Stimulated activated naive CD4-positive, alpha-beta T cell treated with Interleukin-2 at 50 U/mL for 16 hours (primary cell): Measurements from ENCODE around the gene HAO1.
A peak's percentile ranks its signal among the peaks of the same experiment; 100 is the strongest.
"Not testable (repeated sequence)": the region's sequence is repeated elsewhere in the genome, so short reads cannot be mapped to it uniquely, and the experiment has no call there.

Source experiments
- DNase-seq: peaks from one replicate; lab custom pipeline; 2025; lab: John Stamatoyannopoulos, UW

Gene HAO1

GRCh38 chr20:7940341-7940740, at the start of gene HAO1:
TSS of gene HAO1 (minus strand) at chr20:7940458. CDS start at chr20:7940422, 36 bp downstream.
- DNase-seq = no peak

DNA sequence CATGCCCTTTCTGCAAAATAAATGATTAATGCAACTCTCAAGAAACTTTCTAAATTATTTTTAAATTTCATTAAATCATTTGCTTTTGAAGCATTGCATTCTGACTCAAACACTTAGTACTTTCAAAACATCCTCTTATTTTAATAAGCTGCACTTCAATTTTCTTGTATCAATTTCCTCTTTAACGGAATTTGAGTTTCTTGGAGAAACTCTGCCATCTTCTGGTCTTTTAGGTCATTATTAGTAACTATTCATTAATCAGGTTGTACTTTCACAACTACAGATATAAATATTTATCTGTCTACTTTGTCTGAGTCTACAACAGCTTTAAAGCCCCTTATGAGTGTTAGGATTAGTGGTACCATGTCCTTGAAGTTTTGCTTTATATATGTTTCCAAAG, 49.1 kb upstream of the HAO1 start:
- DNase-seq = no peak

DNA sequence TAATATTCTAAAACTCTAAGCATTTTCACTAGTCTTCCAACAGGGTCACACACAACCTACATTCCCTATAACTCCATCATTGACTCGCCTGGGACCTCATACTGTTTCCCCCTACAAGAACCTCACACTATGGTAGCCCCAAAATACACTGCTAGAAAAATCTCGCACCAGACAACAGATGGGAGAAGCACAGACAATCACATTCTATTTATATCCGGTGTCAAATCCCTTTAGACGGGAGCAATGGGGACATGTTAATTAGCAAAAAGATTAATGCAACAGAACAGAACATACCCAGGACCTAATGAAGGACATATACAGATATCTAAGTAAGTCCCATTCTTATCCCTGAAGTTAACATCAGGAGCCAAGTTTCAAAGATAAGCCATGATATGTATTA, 45.7 kb upstream of the HAO1 start:
- no peak for DNase-seq

- DNase-seq = no peak
These were observed 43.9 kb upstream of the HAO1 start for GRCh38 chr20:7984192-7984591.

- no peak for DNase-seq
These were observed 41.1 kb upstream of the HAO1 start for GRCh38 chr20:7981374-7981773.

DNA sequence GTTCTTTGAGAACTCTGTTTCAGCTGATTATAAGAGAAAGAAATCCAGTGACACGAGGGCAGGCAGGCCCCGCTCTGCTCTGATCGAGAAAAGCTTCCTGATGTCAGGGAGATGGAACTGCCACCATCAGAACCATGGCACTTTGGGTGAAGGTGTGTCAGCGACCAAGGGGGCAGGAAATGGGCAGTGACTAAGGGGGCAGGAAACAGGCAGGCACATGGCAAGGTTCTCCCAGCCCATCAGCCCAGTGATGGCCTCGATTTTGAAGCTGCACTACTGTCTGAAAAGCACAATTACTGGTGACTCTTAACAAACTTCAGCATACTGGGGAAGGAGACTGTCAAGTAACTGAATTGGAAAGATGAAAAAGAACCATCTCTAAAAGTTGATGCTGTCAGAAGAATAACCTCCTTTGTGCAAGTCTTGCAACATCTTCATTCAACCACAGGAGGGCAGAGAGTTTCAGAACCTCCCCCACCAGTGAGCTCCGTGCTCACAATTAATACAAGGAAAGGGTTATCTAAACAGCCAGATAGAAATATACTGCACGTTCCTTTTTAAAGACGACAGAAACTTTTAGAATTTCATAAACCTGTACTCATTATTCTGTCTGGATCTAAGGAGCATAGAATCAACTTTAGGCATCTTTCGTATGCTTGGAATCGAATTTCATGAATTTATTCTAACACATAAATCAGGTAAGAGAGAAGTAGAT, 40.2 kb upstream of the HAO1 start:
- peak; percentile 1 for DNase-seq

- no peak for DNase-seq
These were observed 37.5 kb upstream of the HAO1 start for GRCh38 chr20:7977709-7978108.

DNA sequence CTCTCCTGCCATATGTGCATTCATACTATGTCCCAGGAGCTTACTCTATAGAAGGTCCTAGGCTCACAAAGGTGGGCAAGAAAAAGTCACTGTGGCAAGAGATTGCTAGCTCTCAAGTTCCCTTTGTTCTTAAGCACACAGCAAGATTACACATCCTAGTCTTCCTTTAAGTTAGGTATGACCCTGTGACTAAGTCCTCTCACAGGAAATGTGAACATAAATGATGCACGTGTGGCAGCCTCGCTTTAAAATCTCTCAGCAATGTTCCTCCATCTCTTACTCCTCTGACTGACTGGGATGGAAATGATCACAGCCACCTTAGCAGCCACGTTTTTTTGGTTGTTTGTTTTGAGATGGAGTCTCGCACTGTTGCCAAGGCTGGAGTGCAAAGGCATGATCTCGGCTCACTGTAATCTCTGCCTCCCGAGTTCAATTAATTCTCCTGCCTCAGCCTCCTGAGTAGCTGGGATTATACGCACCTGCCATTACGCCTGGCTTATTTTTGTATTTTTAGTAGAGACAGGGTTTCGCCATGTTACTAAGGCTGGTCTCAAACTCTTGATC, 35.7 kb upstream of the HAO1 start:
- DNase-seq = no peak

DNA sequence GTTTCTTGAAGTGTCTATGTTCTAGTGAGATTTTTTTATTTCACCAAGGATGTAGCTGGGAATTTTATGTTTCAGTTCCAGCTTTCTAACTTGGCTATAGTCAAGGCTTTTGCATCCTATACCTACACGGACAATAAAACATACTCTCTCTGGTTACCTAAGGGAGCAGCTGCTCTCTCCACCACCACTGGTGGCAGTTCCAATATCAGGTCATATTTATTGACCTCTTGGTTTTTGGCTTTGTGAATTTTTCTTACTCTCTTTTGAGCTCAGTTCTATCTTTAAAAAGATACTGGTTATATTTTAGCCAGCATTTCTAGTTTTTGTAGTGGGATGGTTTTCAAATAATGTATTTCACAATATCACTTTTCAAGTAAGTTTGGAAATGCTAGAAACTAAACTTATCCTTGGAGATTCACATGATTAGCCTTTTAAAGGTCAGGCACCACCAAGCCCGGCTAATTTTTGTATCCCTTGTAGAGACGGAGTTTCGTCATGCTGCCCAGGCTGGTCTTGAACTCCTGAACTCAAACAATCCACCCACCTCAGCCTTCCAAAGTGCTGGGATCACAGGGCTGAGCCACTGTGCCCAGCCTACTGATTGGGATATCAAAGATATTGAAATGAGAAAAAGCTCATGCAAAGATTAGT, 34.7 kb upstream of the HAO1 start:
- no peak for DNase-seq

- DNase-seq = no peak
These were observed 31.4 kb upstream of the HAO1 start for GRCh38 chr20:7971536-7972280.

DNA sequence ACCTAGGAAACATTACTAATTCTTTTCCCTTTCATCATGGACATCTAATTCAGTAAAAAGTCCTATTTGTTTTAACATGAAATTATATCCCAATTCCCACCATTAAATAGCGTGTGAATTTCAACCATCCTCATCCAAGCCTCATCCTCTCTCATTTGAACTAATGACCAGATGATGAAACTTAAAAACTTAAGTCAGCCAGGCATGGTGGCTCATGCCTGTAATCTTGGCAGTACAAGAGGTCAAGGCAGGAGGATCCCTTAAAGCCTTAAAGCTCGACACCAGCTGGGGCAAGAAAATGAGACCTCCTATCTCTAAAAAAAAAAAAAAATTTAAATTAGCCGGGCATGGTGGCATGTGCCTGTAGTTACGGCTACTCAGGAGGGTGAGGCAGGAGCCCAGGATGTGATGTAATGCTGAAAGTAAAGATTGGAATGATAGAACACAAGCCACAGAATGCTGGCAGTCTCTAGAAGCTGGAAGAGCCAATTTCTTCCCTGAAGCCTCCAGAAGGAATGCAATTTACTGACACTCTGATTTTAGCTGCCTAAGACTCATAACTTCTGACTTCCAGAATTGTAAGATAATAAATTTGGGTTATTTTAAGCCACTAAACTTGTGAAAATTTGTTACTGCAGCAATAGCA, 27.1 kb upstream of the HAO1 start:
- no peak for DNase-seq

DNA sequence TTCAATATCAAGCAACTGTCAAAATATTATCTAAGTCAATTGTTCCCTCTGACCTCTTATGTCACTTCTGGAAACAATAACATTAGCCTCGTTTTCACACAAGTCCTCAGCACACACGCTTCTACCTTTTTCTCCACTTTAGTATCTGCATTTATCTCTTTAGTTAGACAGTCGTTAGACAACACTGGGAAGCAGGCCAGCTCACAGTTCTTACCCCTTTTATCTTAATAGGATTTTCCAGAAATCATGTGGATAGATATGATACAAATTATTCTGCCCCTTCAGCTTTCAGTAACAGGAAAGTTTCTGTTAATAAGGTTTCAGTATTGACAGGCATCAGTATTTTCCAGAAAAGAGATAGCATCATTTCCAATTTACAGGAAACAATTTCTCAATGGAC, 25.9 kb upstream of the HAO1 start:
- DNase-seq = no peak

- DNase-seq = no peak
These were observed 19.2 kb upstream of the HAO1 start for GRCh38 chr20:7959484-7959883.

DNA sequence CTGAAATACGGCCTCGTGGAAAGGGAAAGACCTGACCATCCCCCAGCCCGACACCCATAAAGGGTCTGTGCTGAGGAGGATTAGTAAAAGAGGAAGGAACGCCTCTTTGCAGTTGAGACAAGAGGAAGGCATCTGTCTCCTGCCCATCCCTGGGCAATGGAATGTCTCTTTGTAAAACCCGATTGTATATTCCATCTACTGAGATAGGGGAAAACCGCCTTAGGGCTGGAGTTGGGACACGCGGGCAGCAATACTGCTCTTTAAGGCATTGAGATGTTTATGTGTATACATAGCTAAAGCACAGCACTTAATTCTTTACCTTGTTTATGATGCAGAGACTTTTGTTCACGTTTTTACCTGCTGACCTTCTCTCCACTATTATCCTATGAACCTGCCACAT, 16.3 kb upstream of the HAO1 start:
- DNase-seq = not testable (repeated sequence)

DNA sequence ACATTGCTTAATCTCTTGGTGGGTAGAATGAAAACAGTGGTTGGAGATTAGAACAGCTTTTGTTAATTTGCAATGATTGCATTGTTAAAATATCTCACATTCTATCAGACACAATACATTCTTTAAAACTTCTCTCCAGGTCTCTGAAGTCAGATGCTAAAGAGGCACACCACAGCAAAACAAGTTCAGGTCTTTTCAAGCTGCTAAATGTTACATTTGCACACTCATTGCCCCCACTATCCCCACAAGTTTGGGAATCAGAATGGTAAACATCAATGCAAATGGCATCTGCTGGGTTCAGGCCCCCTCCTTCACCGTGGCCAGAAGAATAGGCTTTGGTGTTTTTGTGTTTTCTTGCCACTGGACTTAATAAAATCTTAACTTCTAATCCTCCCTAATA, 10.1 kb upstream of the HAO1 start:
- no peak for DNase-seq

DNA sequence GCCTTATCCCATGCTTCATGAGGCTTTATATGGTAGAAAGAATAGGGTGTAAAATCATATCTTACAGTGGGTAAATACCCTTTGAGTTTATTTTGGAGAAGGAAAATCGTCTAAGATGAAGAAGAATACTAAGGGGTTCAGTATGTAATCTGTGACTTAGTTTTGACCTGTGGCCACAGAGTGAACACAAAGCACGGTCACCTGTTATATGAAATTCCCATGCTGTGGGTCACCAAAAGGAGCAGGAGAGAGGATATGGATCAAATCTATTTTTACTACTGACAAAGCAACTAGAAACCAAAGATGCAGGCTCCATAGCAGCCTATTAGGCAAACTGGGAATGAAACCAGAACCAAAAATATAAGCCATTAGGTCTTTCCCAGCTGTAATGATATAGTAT, 3.6 kb upstream of the HAO1 start:
- DNase-seq = no peak

GRCh38 chr20:7939663-7940062, 595 bp downstream of the HAO1 start:
- DNase-seq = no peak

DNA sequence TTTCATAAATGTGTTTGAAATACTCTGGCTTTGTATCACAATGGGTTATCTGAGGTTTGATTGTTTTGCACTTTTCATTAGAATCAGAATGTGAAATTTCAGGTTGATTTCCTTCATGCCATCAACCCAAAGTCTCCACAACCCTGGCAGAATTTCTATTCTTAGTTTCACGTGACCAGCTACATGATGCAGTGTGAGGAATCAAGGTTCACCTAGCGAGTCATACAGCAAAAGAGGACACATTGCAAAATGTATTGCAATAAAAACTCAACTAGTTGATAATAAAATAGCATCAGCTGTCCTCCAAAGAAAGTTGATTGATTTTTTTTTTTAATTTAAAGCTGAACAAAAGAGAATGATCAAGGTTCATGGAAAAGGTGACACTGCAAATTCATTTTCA, 2.2 kb downstream of the HAO1 start:
- DNase-seq = no peak

DNA sequence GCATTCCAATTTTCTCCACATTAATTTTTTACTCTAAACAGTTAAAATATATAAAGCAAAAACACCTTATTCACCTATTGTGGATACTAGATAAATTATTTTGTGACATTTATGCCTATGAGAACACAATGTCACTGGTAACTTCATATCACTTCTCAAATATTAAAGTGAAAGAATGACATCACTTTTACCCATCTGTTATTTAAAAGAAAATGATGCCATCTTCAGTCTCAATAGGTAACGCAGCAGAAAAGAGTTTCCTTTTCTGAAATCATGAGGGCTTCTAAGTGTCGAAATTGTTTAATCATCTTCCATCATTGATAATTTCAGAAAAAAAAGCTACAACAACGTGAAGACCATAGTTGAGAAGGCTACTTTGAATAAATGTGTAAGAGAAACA, 2.9 kb downstream of the HAO1 start:
- no peak for DNase-seq

DNA sequence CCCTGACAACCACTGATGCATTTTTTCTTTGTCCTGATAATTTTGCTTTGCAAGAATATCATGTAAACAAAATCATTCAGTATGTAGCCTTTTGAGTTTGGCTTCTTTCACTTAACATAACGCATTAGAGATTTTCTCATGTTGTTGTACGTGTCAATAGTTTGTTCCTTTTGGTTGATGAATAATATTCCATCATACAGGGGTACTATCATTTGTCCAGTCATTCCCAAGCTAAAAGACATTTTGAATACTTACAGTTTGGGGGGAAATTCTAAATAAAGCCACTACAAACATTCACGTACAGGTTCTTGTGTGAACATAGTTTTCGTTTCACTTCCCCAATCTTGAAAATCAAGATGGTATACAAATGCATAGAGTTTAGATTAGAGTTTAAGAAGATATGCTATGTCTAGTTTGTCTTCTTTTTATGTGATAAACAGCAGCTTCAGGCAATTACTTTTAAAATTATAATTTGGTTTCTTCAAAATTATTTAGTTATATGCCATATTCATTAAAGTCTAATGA, 5.2 kb downstream of the HAO1 start:
- DNase-seq = no peak

DNA sequence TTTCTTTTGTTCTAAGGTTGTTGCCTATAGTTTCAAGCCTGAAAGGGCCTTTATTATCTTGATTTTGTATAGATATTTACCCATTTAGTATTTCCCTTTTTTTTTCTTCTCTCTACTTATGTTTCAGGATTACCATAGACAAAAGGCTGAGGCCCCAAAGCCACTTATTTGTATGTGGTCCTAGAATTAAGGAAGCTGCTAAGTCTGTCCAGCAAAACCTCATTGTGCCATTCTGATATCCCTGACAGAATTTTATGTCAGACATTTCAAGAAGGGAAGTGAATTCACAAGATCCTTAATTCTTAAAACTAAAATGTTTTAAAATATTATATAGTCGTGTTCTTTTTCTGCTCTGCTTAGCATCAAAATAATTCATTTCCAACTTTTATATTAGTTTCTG, 6.9 kb downstream of the HAO1 start:
- DNase-seq = no peak

DNA sequence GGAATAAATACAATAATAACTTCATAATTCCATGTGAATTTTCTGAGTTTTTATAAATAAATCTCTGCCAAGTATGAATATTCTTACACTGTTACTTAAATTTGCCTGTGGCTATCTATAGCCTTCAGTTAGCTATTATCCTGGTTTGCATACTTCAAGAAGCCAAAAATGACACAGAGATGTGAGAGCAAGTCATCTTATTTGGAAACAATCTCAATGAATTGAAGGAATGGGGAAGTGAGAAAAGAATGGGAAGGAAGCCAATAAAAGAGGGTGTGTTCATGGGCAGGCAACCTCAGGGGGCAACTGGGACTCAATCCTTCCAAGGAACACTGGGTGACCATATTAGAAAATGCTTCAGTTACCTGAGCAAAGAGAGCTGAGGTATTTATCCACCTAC, 9.9 kb downstream of the HAO1 start:
- DNase-seq = no peak
